HUES48 (cell line): ENCODE data around the gene TRABD2B.

Experiments
- H3K27ac ChIP-seq: one replicate; pipeline ENCODE4 v1.7.0; 2013; ENCODE audit warnings: low read depth, low read length, inconsistent platforms
- H3K27me3 ChIP-seq: 2 replicates; pipeline ENCODE4 v1.6.1; 2013; ENCODE audit warnings: mild to moderate bottlenecking, low read length; ENCODE audit not compliant: control insufficient read depth, insufficient read depth
- H3K36me3 ChIP-seq: 2 replicates; pipeline ENCODE4 v1.6.1; 2013; ENCODE audit warnings: low read length; ENCODE audit not compliant: control insufficient read depth, insufficient read depth
- H3K4me1 ChIP-seq: 2 replicates; pipeline ENCODE4 v1.6.1; 2013; ENCODE audit warnings: mild to moderate bottlenecking, low read length; ENCODE audit not compliant: control insufficient read depth, insufficient read depth
- H3K4me3 ChIP-seq: 2 replicates; pipeline ENCODE4 v1.5.1; 2013; ENCODE audit warnings: mild to moderate bottlenecking, low read depth, low read length
- H3K9ac ChIP-seq: 2 replicates; pipeline ENCODE4 v1.6.1; 2013; ENCODE audit warnings: mild to moderate bottlenecking, low read depth, low read length, moderate library complexity
- H3K9me3 ChIP-seq: 2 replicates; pipeline ENCODE4 v1.6.1; 2013; ENCODE audit warnings: low read length; ENCODE audit not compliant: control insufficient read depth, insufficient read depth

Gene TRABD2B

DNA sequence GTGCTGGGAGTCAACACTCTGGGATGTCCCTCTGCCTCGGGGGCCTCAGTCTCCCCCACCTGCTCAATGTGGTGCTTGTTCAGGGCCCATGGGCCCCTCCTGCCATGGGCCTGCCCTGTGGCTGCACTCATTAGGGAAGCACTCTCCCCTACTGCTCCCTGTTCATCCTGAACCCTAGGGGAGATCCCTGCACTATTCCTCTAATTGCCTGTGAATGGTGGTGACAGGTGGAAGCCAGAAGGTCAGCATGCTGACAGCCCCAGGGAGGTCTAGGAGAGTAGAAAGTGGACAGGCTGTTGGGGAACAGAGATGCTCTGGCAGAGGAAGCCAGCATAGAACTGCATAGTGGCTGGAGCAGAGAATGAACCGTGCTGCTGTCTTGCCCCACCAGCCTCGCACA is 217.6 kb downstream of the TRABD2B start:
- Histone ChIP-seq H3K9ac (no peak overlapping the region), H3K4me1 (no peaks in the 10 kb centered on the region; the same call in 1 of the 2 replicates), H3K36me3 (no peaks in the 10 kb centered on the region), H3K27ac (no peak overlapping the region), H3K27me3 (no peaks in the 10 kb centered on the region), H3K4me3 (no peak overlapping the region), H3K9me3 (no peaks in the 10 kb centered on the region)

DNA sequence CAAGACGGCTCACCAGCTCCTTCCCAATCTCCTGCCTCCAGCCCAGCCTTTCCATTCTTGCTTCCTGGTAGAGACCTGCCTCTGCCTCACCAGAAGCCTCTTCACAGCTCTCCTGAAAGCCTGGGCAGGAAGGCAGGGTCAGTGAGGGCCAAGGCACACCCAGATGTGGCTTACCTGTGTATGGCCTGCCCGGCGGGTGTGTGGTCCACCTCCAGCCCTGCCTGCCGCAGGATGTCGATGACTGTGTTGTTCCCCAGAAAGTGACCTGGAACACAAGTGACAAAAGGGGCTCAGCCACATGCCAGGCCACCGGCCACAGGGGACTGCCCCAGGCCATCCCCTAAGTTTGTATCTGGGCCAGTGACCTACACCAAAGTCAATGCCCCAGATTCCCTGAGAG is 218.9 kb downstream of the TRABD2B start:
- no peak overlapping the region for H3K4me3 ChIP-seq
- no peaks in the 10 kb centered on the region for H3K27me3 ChIP-seq
- H3K9ac ChIP-seq = no peak overlapping the region
- no peak overlapping the region for H3K27ac ChIP-seq
- no peaks in the 10 kb centered on the region for H3K9me3 ChIP-seq
- H3K36me3 ChIP-seq = no peaks in the 10 kb centered on the region
- no peaks in the 10 kb centered on the region; the same call in 1 of the 2 replicates for H3K4me1 ChIP-seq

DNA sequence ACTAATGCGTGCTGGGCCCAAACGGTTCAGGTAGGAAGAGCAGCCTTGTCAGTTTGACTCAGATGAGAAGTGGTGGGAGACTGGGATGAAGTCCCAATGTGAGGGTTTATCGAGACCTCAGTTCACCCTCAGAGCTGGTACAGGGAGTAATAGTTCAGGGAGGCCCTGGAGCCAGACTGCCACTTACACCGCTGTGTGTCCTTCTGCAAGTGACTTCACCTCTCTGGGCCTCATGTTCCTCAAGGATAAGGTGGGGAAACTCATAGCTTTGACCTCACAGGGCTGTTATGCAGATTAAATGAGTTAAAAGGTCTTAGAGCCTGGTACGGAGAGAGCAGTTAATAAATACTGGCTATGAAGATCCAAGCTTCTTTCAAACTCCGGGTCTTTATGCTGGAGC is 219.9 kb downstream of the TRABD2B start:
- H3K27ac ChIP-seq = no peak overlapping the region
- no peak overlapping the region for H3K9ac ChIP-seq
- no peaks in the 10 kb centered on the region for H3K9me3 ChIP-seq
- no peaks in the 10 kb centered on the region for H3K27me3 ChIP-seq
- H3K4me3 ChIP-seq = no peak overlapping the region
- no peaks in the 10 kb centered on the region; the same call in 1 of the 2 replicates for H3K4me1 ChIP-seq
- no peaks in the 10 kb centered on the region for H3K36me3 ChIP-seq

DNA sequence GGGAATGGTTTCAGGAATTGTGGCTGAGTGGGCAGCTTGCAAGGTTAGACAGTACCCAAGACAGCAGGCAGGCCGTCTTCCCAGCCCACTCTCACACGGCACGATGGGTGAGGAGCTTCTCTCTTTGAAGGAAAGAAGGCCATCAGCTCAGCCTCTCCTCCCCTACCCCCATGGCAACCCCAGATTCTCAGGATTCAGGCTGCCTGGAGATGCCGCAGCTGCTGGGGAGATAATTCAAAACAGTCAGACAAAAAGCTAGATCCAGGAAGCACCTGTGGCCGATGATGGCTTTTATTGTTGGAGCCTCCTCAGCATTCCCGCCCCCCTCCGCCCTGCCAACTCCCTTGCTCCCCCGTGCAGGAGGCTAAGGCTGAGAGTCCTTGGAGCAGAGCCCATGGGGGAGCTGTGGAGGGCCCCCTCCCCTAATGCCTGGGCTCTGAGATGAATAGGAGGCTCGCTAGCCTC is 220.5 kb downstream of the TRABD2B start:
- H3K27me3 ChIP-seq = no peaks in the 10 kb centered on the region
- H3K27ac ChIP-seq = no peak overlapping the region
- no peak overlapping the region for H3K4me3 ChIP-seq
- no peaks in the 10 kb centered on the region for H3K36me3 ChIP-seq
- no peaks in the 10 kb centered on the region for H3K9me3 ChIP-seq
- no peak overlapping the region for H3K9ac ChIP-seq
- H3K4me1 ChIP-seq = no peaks in the 10 kb centered on the region; the same call in 1 of the 2 replicates

DNA sequence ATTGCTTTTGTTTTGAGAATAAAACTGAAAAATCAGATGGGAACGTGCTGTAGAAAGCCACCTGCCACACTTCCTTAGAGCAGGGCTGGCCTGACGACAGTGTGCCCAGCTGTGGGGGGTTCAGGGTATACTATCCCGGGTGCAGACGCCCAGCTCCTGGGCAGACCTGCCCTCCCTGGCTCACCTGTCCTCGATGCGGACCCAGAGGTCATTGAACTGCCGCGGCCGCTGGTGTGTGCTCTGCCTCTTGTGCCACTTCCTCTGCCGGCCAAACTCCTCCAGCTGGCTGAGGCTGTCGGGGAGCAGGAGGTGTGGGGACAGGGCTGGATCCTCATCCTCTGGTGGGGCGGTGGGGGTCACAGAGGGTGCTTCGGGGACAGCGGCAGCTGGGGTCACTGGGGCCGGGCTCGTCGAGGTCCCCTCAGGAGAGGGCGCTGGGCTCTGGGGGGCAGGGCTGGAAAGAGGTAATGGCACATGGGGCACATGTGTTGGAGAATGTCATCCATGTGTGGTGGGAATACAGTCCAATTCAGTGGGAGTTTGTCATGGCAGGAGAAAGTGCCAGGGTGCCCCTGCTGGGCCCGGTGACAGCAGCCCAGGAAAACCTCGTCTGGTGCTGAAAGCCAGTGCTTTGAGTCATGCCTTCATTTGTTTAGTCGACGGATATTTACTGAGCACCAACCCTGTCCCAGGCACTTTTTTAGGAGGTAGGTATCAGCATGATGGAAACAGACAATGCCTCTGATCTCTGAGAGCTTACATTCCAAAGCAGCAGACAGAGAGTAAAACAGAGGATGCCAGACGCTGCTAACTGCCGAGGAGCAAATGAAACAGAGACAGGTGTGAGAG is 222.0 kb downstream of the TRABD2B start:
- Histone ChIP-seq H3K9ac (no peak overlapping the region), H3K9me3 (no peaks in the 10 kb centered on the region), H3K27ac (no peak overlapping the region), H3K4me3 (no peak overlapping the region), H3K36me3 (no peaks in the 10 kb centered on the region), H3K4me1 (no peaks in the 10 kb centered on the region; the same call in 1 of the 2 replicates), H3K27me3 (no peaks in the 10 kb centered on the region)

DNA sequence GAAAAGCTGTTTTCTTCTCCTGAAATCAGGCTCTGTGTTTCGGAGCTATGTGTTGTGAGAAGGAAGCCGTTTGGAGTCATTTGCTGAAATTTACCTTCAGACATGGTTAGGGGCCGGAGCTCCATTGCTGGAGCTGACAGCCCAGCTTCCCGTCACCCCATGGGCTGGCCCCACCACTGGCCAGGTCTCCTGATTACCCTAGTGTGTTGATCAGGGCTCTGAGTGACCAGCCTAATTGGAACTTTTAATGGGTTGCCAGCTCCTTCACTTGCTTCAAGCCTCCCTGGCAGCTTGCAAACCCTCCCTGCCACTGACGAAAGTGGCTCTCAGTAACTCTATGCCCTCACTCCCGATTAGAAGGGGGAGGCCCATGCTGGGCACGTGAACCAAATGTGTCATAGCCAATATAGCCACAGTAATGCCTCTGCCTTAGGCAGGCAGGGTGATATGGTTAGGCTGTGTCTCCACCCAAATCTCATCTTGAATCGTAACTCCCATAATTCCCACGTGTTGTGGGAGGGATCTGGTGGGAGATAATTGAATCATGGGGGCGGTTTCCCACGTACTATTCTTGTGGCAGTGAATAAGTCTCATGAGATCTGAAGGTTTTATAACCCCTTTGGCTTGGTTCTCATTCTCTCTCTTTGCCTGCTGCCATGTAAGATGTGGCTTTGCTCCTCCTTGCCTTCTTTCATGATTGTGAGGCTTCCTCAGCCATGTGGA is 224.1 kb downstream of the TRABD2B start:
- Histone ChIP-seq H3K27ac (no peak overlapping the region), H3K36me3 (no peaks in the 10 kb centered on the region), H3K9me3 (no peaks in the 10 kb centered on the region), H3K4me1 (no peaks in the 10 kb centered on the region; the same call in 1 of the 2 replicates), H3K9ac (no peak overlapping the region), H3K27me3 (no peaks in the 10 kb centered on the region), H3K4me3 (no peak overlapping the region)

DNA sequence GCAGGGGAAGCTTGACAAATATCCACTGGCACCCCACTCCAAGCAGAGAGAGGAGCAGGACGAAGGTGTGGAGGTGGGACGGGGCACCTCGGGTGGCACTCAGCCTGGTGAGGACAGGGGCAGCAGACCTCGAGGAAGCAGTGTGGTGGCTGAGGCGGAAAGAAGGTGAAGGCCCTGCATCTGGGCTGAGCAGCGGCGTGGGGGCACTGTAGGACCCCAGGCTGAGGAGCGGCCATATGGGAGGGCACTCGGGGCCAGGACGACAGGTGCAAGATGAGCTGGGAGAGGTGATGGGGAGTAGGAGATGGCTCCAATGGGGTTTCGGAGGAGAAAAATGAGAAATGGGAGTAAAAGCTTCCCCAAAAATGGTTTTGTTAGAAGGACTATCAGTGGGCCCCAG is 224.9 kb downstream of the TRABD2B start:
- Histone ChIP-seq H3K9ac (no peak overlapping the region), H3K27ac (no peak overlapping the region), H3K9me3 (no peaks in the 10 kb centered on the region), H3K4me1 (no peaks in the 10 kb centered on the region; the same call in 1 of the 2 replicates), H3K36me3 (no peaks in the 10 kb centered on the region), H3K27me3 (no peaks in the 10 kb centered on the region), H3K4me3 (no peak overlapping the region)

DNA sequence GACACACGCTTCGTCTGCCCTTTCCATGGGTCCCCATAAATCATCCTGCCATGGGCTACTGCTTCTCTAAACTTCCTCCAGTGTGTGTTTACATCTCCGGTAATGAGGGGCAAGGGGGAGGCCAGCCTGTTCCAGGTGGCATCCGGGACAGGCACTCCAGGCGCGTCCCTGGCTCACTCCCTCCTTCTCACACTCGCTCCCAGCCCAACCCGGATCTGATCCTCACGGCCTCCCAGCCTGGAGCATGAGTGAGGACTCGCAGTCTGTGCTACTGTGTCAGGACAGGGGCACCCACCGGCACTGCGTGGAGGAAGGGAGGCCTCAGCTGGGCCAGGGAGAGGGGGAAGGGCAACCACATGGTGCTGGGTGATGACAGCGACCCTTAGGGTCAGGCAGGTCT is 225.4 kb downstream of the TRABD2B start:
- no peak overlapping the region for H3K9ac ChIP-seq
- no peaks in the 10 kb centered on the region for H3K27me3 ChIP-seq
- H3K9me3 ChIP-seq = no peaks in the 10 kb centered on the region
- H3K36me3 ChIP-seq = no peaks in the 10 kb centered on the region
- H3K4me3 ChIP-seq = no peak overlapping the region
- no peak overlapping the region for H3K27ac ChIP-seq
- H3K4me1 ChIP-seq = no peaks in the 10 kb centered on the region; the same call in 1 of the 2 replicates

DNA sequence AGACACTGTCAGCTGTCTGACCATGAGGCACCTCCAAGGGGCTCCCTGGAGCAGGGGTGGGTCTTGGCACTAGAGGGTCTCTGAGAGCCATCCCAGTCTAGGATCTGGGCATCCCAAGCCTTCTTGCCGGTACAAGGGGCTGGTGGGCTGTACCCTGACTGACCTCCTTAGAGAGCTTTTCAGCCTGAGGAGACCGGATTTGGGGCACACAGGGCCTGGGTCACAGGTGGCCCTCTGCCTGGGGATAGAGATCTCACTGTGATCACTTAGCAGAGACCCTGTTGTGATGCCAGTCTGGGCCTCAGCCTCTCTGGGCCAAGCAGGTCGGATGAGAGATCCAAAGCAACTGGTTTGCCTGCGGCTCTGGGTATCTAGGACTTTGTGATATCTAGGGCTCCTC is 227.2 kb downstream of the TRABD2B start:
- H3K4me3 ChIP-seq = no peak overlapping the region
- H3K36me3 ChIP-seq = no peaks in the 10 kb centered on the region
- H3K4me1 ChIP-seq = no peaks in the 10 kb centered on the region
- no peak overlapping the region for H3K27ac ChIP-seq
- no peaks in the 10 kb centered on the region for H3K27me3 ChIP-seq
- H3K9ac ChIP-seq = no peak overlapping the region
- no peaks in the 10 kb centered on the region for H3K9me3 ChIP-seq

DNA sequence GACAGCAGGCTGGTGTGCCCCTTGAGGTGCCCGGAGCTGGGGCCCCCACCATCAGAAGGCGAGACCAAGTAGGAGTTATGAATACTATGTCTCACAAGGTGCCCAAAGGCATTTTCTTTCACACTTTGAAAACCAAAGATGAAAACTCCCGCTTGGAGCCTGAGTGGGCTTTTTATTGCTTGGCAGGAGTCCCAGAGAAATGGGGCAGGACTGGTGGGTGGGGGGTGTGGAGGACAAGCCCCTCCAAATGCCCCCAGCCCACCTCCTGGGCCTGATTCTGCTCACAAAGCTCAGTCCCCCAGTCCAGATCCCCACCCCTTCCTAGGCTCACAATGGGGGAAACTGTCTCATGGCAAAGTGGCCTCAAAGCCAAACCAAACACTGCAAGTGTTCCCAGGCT is 227.9 kb downstream of the TRABD2B start:
- H3K4me3 ChIP-seq = no peak overlapping the region
- no peaks in the 10 kb centered on the region for H3K9me3 ChIP-seq
- no peak overlapping the region for H3K27ac ChIP-seq
- no peaks in the 10 kb centered on the region for H3K27me3 ChIP-seq
- H3K4me1 ChIP-seq = no peaks in the 10 kb centered on the region
- H3K36me3 ChIP-seq = no peaks in the 10 kb centered on the region
- no peak overlapping the region for H3K9ac ChIP-seq

DNA sequence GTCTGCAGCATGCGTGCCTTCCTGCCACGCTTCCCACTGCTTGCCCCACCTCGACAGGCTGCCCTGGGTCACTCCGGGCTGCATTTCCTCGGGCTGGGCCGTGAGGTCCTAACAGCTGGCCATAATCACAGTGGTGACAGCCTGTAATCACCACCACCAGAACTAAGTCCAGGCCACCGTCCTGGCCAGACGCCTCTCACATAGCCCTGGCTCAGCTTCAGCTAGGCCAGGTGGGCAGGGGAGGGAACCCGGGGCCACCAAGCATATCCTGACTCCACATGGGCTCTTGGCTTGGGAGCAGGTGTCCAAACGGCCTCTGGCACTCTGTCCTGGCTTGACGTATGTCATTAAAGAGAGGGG is 229.5 kb downstream of the TRABD2B start:
- Histone ChIP-seq H3K4me1 (no peaks in the 10 kb centered on the region), H3K36me3 (no peaks in the 10 kb centered on the region), H3K27me3 (no peaks in the 10 kb centered on the region), H3K27ac (no peak overlapping the region), H3K9me3 (no peaks in the 10 kb centered on the region), H3K4me3 (no peak overlapping the region), H3K9ac (no peak overlapping the region)
